ENCODE data around the gene SFI1.

GRCh38 chr22:31618471-31619176 is 122.3 kb downstream of the SFI1 start:
- TF ChIP-seq TAF1 (IDR thresholded peaks at IDR 0.05; ENCODE audit: low read depth) (no peak), EP300 (IDR thresholded peaks at IDR 0.05; ENCODE audit: borderline replicate concordance) (no peak), YY1 (IDR thresholded peaks at IDR 0.05; ENCODE audit: low read depth) (no peak)
